ENCODE data around the gene MBNL3. TPM values are rescaled to one million over a fixed set of nuclear protein-coding genes. Genes with fewer than 3 reads are reported as not detected.

The MBNL3 gene
- total RNA-seq, 2 donors from 2014 or later: 3.5 to 8.1 TPM

- TF ChIP-seq CTCF (IDR thresholded peaks at IDR 0.05): no peak
- no peaks in the 10 kb centered on the region for H3K4me1 ChIP-seq (ENCODE audit: control insufficient read depth in 1 of 2, low read depth in 2 of 2)
- ATAC-seq (ENCODE audit: insufficient number of reproducible peaks, low FRiP score, low read depth) (no peak), DNase-seq (ENCODE audit: low spot score) (no peak)
- H3K27me3 ChIP-seq (replicated peaks; ENCODE audit: insufficient read depth): no peaks in the 10 kb centered on the region
- H3K27ac ChIP-seq: no peak overlapping the region
- H3K36me3 ChIP-seq: no peaks in the 10 kb centered on the region
- H3K9me3 ChIP-seq: no peaks in the 10 kb centered on the region
- no peak overlapping the region for H3K4me3 ChIP-seq
Measured at GRCh38 chrX:132426695-132427281, 62.0 kb downstream of the MBNL3 start.

GRCh38 chrX:132425744-132426318 lies 63.0 kb downstream of the MBNL3 start:
- H3K27ac ChIP-seq: no peak overlapping the region
- ATAC-seq (ENCODE audit: insufficient number of reproducible peaks, low FRiP score, low read depth) (no peak), DNase-seq (ENCODE audit: low spot score) (no peak)
- no peaks in the 10 kb centered on the region for H3K4me1 ChIP-seq (ENCODE audit: control insufficient read depth in 1 of 2, low read depth in 2 of 2)
- TF ChIP-seq CTCF (IDR thresholded peaks at IDR 0.05): no peak
- no peaks in the 10 kb centered on the region for H3K36me3 ChIP-seq
- no peaks in the 10 kb centered on the region for H3K9me3 ChIP-seq
- H3K27me3 ChIP-seq (replicated peaks; ENCODE audit: insufficient read depth): no peaks in the 10 kb centered on the region
- H3K4me3 ChIP-seq: no peak overlapping the region

GRCh38 chrX:132423323-132423722 lies 65.5 kb downstream of the MBNL3 start:
- H3K9me3 ChIP-seq: no peaks in the 10 kb centered on the region
- no peak overlapping the region for H3K27ac ChIP-seq
- no peaks in the 10 kb centered on the region for H3K4me1 ChIP-seq (ENCODE audit: control insufficient read depth in 1 of 2, low read depth in 2 of 2)
- no peaks in the 10 kb centered on the region for H3K27me3 ChIP-seq (replicated peaks; ENCODE audit: insufficient read depth)
- no peak for DNase-seq (ENCODE audit: low spot score)
- ATAC-seq (ENCODE audit: insufficient number of reproducible peaks, low FRiP score, low read depth): no peak
- TF ChIP-seq CTCF (IDR thresholded peaks at IDR 0.05): no peak
- no peak overlapping the region for H3K4me3 ChIP-seq
- H3K36me3 ChIP-seq: no peaks in the 10 kb centered on the region

GRCh38 chrX:132415012-132415411 lies 73.8 kb downstream of the MBNL3 start:
- no peak for DNase-seq (ENCODE audit: low spot score)
- ATAC-seq (ENCODE audit: insufficient number of reproducible peaks, low FRiP score, low read depth): no peak
- Histone ChIP-seq H3K4me1 (ENCODE audit: control insufficient read depth in 1 of 2, low read depth in 2 of 2) (no peaks in the 10 kb centered on the region), H3K27me3 (replicated peaks; ENCODE audit: insufficient read depth) (no peaks in the 10 kb centered on the region), H3K4me3 (no peak overlapping the region), H3K27ac (no peak overlapping the region), H3K9me3 (no peaks in the 10 kb centered on the region), H3K36me3 (no peaks in the 10 kb centered on the region)
- no peak for TF ChIP-seq CTCF (IDR thresholded peaks at IDR 0.05)

GRCh38 chrX:132414404-132414803 lies 74.4 kb downstream of the MBNL3 start:
- DNase-seq (ENCODE audit: low spot score) (no peak), ATAC-seq (ENCODE audit: insufficient number of reproducible peaks, low FRiP score, low read depth) (no peak)
- Histone ChIP-seq H3K4me1 (ENCODE audit: control insufficient read depth in 1 of 2, low read depth in 2 of 2) (no peaks in the 10 kb centered on the region), H3K36me3 (no peaks in the 10 kb centered on the region), H3K9me3 (no peaks in the 10 kb centered on the region), H3K27ac (no peak overlapping the region), H3K4me3 (no peak overlapping the region), H3K27me3 (replicated peaks; ENCODE audit: insufficient read depth) (no peaks in the 10 kb centered on the region)
- TF ChIP-seq CTCF (IDR thresholded peaks at IDR 0.05): no peak

Measured in thoracic aorta (tissue), 2 donors.